ENCODE results near the gene TLCD1.

TLCD1 gene

GRCh38 chr17:28688481-28688880, 37.6 kb downstream of the TLCD1 start:
- H3K4me3 ChIP-seq (ENCODE audit: low read depth, low read length): no peak overlapping the region
- DNase-seq (ENCODE audit: low read depth): no peak
- no peak for TF ChIP-seq CTCF (IDR thresholded peaks at IDR 0.05; ENCODE audit: control insufficient read depth, extremely low read depth, insufficient read depth)

DNA sequence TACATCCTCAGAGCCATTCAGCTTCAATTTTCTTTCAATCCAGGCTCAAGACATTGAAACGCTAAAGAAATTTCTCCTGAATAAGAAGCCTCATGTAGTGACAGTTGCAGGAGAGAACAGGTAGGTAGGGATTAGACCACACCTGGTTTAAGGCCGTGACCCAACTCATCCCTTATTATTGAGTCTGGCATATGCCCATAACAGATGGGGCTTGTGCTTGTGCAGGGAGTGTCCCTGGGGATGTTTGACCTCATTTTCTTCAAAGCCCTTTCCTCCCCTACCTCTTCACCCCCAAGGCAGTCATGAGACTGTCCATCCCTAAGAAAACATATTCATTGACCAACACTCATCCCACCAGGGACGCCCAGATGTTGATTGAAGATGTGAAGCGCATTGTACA, 39.7 kb downstream of the TLCD1 start:
- no peak for TF ChIP-seq CTCF (IDR thresholded peaks at IDR 0.05; ENCODE audit: control insufficient read depth, extremely low read depth, insufficient read depth)
- DNase-seq (ENCODE audit: low read depth): no peak
- H3K4me3 ChIP-seq (ENCODE audit: low read depth, low read length): no peak overlapping the region

GRCh38 chr17:28685366-28685765, 40.7 kb downstream of the TLCD1 start:
- no peak for TF ChIP-seq CTCF (IDR thresholded peaks at IDR 0.05; ENCODE audit: control insufficient read depth, extremely low read depth, insufficient read depth)
- H3K4me3 ChIP-seq (ENCODE audit: low read depth, low read length): no peak overlapping the region
- no peak for DNase-seq (ENCODE audit: low read depth)

DNA sequence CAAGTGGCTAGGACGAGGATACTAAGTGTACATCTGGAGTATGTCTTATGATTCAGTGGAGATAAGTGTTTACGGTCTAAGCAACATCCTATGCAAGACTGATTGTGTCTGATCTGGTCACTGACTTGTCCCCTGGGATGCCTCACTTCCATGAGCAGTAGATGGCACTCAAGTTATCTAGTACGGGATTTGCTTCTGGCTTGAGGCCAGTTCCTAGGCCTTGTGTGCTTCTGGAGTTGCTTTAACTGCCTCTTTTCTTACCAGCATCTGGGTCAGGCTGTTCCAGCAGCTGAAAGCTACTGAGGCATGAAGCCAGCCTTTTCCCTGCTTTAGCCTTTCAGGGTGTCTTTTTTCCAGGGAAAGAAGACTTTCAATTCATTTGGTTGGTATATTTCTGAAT, 41.1 kb downstream of the TLCD1 start:
- H3K4me3 ChIP-seq (ENCODE audit: low read depth, low read length): no peak overlapping the region
- TF ChIP-seq CTCF (IDR thresholded peaks at IDR 0.05; ENCODE audit: control insufficient read depth, extremely low read depth, insufficient read depth): peak; percentile 60
- DNase-seq (ENCODE audit: low read depth): peak; percentile 65

DNA sequence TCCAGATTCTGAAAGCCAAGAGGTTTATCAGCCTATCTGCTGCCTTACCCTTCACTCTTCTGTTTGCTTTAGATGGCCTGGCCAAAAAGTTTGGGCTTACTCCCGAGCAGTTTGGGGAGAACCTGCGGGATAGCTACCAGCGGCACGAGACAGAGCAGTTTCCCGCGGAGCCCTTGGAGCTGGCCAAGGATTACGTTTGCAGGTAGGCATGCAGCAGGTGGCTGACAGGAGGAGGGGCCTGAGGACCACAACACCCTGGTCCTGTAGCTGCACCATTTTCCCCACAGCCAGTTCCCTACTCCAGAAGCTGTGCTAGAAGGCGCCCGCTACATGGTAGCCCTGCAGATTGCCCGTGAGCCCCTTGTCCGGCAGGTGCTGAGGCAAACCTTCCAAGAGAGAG, 43.4 kb downstream of the TLCD1 start:
- no peak for TF ChIP-seq CTCF (IDR thresholded peaks at IDR 0.05; ENCODE audit: control insufficient read depth, extremely low read depth, insufficient read depth)
- no peak overlapping the region for H3K4me3 ChIP-seq (ENCODE audit: low read depth, low read length)
- DNase-seq (ENCODE audit: low read depth): no peak

- TF ChIP-seq CTCF (IDR thresholded peaks at IDR 0.05; ENCODE audit: control insufficient read depth, extremely low read depth, insufficient read depth): peak; percentile 70
- no peak overlapping the region for H3K4me3 ChIP-seq (ENCODE audit: low read depth, low read length)
- DNase-seq (ENCODE audit: low read depth): no peak
Observed at GRCh38 chr17:28675980-28676379, 50.1 kb downstream of the TLCD1 start.

DNA sequence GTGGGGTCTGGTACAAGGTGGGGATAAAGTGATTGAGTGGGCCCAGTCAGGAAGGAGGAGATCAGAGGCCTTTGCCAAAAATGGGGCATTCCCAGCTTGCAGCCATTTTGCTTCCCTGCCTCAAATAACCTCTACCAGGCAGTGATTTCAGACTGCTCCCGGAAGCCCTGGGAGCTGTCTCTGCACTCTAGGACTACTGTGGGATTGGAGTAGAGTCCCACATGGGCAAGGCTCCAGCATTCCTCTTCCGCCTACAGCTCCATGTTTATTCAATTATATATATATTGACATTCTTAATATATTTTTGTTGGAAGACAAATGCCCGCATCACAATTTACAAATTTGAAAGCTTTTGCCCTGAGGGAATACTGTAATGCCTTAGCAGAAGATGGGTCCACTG, 50.5 kb downstream of the TLCD1 start:
- no peak for TF ChIP-seq CTCF (IDR thresholded peaks at IDR 0.05; ENCODE audit: control insufficient read depth, extremely low read depth, insufficient read depth)
- H3K4me3 ChIP-seq (ENCODE audit: low read depth, low read length): no peak overlapping the region
- DNase-seq (ENCODE audit: low read depth): no peak
